B cell (primary cell): ENCODE measurements around the gene PTPN14. TPM values are rescaled to one million over a fixed set of nuclear protein-coding genes. Genes with fewer than 3 reads are reported as not detected.

ENCODE experiments used
- ATAC-seq: fragments of 200-7000 bp; cut with Tn5 transposase; one replicate; pipeline ENCODE4 v1.10.0; 2021; ENCODE audit warnings: low read depth, mild to moderate bottlenecking, moderate number of reproducible peaks, moderate library complexity
- CTCF ChIA-PET: fragments of 350-600 bp; sonication (Branson Sonifier 250); formaldehyde crosslinking; loops from one replicate; lab custom pipeline; 2021; ENCODE audit warnings: antibody characterized with exemption, inconsistent platforms; lab: Charles Lee
- POLR2A ChIA-PET: fragments of 350-600 bp; sonication (Branson Sonifier 250); formaldehyde crosslinking; loops from one replicate; lab custom pipeline; 2021; ENCODE audit warnings: antibody characterized with exemption; lab: Charles Lee
- DNase-seq: peaks from one replicate; pipeline ENCODE4 v3.0.0; 2013
- H2AFZ ChIP-seq: 2 replicates; pipeline ENCODE4 v1.6.1; 2012; ENCODE audit warnings: mild to moderate bottlenecking, low read depth, low read length; ENCODE audit not compliant: insufficient read depth, poor library complexity, severe bottlenecking
- H3K27ac ChIP-seq, 2 donors: 1 replicate in 1 of 2; 2 replicates in 1 of 2; pipeline ENCODE4 v1.5.1; 2012 to 2013; ENCODE audit warnings: low read length in 2 of 2, mild to moderate bottlenecking in 2 of 2, moderate library complexity in 1 of 2
- H3K27me3 ChIP-seq, 4 experiments: fragments of 200-600 bp in 1 of 4; sonication (generic) in 1 of 4; replicated peaks in 1 of 4; 1 replicate in 2 of 4; 2 replicates in 2 of 4; pipeline versions ENCODE4 v1.6.1 to v1.7.0; 2013 to 2016; ENCODE audit warnings: low read length in 3 of 4, mild to moderate bottlenecking in 2 of 4, mixed read lengths in 1 of 4, moderate library complexity in 1 of 4; ENCODE audit not compliant: insufficient read depth in 4 of 4, control insufficient read depth in 3 of 4; ENCODE audit errors: control extremely low read depth in 1 of 4
- H3K36me3 ChIP-seq, 2 experiments: replicated peaks in 1 of 2; 1 replicate in 1 of 2; 2 replicates in 1 of 2; pipeline versions ENCODE4 v1.6.1 to v1.7.1; 2013; ENCODE audit warnings: low read length in 1 of 2; ENCODE audit not compliant: insufficient read depth in 2 of 2, control insufficient read depth in 1 of 2; ENCODE audit errors: control extremely low read depth in 1 of 2, extremely low read depth in 1 of 2
- H3K4me1 ChIP-seq, 2 donors: fragments of 200-600 bp in 1 of 2; sonication (generic) in 1 of 2; 1 replicate in 1 of 2; 2 replicates in 1 of 2; pipeline versions ENCODE4 v1.5.1 to v1.6.1; 2013 to 2017; ENCODE audit warnings: low read length in 2 of 2; ENCODE audit not compliant: control insufficient read depth in 2 of 2, insufficient read depth in 2 of 2
- H3K4me2 ChIP-seq: replicated peaks from 2 replicates; pipeline ENCODE3; 2012; ENCODE audit warnings: mild to moderate bottlenecking, low read depth, low read length; ENCODE audit not compliant: poor library complexity, severe bottlenecking
- H3K4me3 ChIP-seq, 5 experiments: fragments of 200-600 bp in 1 of 5; sonication (generic) in 1 of 5; 1 replicate in 3 of 5; 2 replicates in 2 of 5; pipeline versions ENCODE4 v1.5.1 to v1.7.0; 2011 to 2016; ENCODE audit warnings: low read length in 4 of 5, mild to moderate bottlenecking in 4 of 5, low read depth in 2 of 5, control low read depth in 1 of 5, moderate library complexity in 1 of 5; ENCODE audit not compliant: insufficient read depth in 1 of 5; ENCODE audit errors: control extremely low read depth in 1 of 5, extremely low read depth in 1 of 5
- H3K79me2 ChIP-seq: fragments of 200-600 bp; sonication (generic); one replicate; pipeline ENCODE4 v1.6.0; 2016; ENCODE audit warnings: low read length; ENCODE audit not compliant: control insufficient read depth, insufficient read depth
- H3K9ac ChIP-seq: fragments of 200-600 bp; sonication (generic); 2 replicates; pipeline ENCODE4 v1.6.1; 2017; ENCODE audit warnings: mild to moderate bottlenecking, low read length, moderate library complexity
- H3K9me3 ChIP-seq, 3 donors: one replicate each; pipeline versions ENCODE4 v1.6.1 to v1.7.1; 2013; ENCODE audit warnings: low read length in 2 of 3; ENCODE audit not compliant: control insufficient read depth in 2 of 3, insufficient read depth in 1 of 3; ENCODE audit errors: control extremely low read depth in 1 of 3
- H4K20me1 ChIP-seq: 2 replicates; pipeline ENCODE4 v1.6.0; 2012; ENCODE audit warnings: mild to moderate bottlenecking, low read length; ENCODE audit not compliant: insufficient read depth, control insufficient read depth, poor library complexity, severe bottlenecking
- H3K27ac Mint-ChIP-seq: one replicate; pipeline ENCODE4 v1.8.0; 2021; ENCODE audit warnings: mixed read lengths
- H3K27me3 Mint-ChIP-seq: one replicate; pipeline ENCODE4 v1.8.0; 2021; ENCODE audit warnings: mixed read lengths
- H3K4me1 Mint-ChIP-seq: one replicate; pipeline ENCODE4 v1.8.0; 2021; ENCODE audit warnings: mixed read lengths
- H3K4me3 Mint-ChIP-seq: one replicate; pipeline ENCODE4 v1.8.0; 2021; ENCODE audit warnings: mixed read lengths
- H3K9me3 Mint-ChIP-seq: one replicate; pipeline ENCODE4 v1.8.0; 2022; ENCODE audit warnings: mixed read lengths; ENCODE audit not compliant: insufficient read depth
- CTCF ChIP-seq: fragments of 200-600 bp; IDR thresholded peaks from one replicate; pipeline ENCODE4 v1.8.0; 2022; ENCODE audit warnings: antibody characterized with exemption, mild to moderate bottlenecking
- EZH2 ChIP-seq: IDR thresholded peaks from 2 replicates; pipeline ENCODE4 v1.6.1; 2012; ENCODE audit warnings: borderline replicate concordance, low read depth, mild to moderate bottlenecking, moderate library complexity, low read length; ENCODE audit not compliant: insufficient read depth, poor library complexity, severe bottlenecking
- WGBS: methylation state at CpG from one replicate; pipeline ENCODE4 v1.1.5; 2013; ENCODE audit warnings: missing lambda C conversion rate; ENCODE audit not compliant: insufficient coverage; 5-methylcytosine and 5-hydroxymethylcytosine counted together
- intact Hi-C: fragments of 100-400 bp; cut with micrococcal nuclease; formaldehyde crosslinking; loops from one replicate; pipeline ENCODE4 v1.10.0; 2022
- polyA plus RNA-seq: library from polyadenylated mRNA; depleted of rRNA; stranded (reverse); fragments of >200 nt; gene quantifications from 2 replicates; pipeline ENCODE4 v1.2.3, GENCODE V29; 2012
- total RNA-seq, 2 donors: library from RNA; stranded (reverse); fragments of 120-200 nt in 1 of 2; gene quantifications; 1 replicate in 1 of 2; 2 replicates in 1 of 2; pipeline versions ENCODE4 v1.2.3 to v1.2.4, GENCODE V29; 2013 to 2022

Gene PTPN14
- total and polyA plus RNA-seq, 2 donors (not counting 1 experiment from before 2014, with no cell fraction given), result under 0.01 TPM; not detected in 1

- Histone ChIP-seq H3K36me3 (no peaks in the 10 kb centered on the region), H2AFZ (no peak overlapping the region), H3K9ac (no peak overlapping the region), H3K4me1 (no peaks in the 10 kb centered on the region), H3K27ac (no peak overlapping the region), H3K4me3 (no peak overlapping the region), H4K20me1 (no peaks in the 10 kb centered on the region), H3K79me2 (no peaks in the 10 kb centered on the region), H3K4me2 (no peak overlapping the region), H3K27me3 (peaks cover 0 to 11% (median 0%) of the 10 kb centered on the region in 4 experiments), H3K9me3 (no peaks in the 10 kb centered on the region)
- CTCF ChIA-PET, result no interaction called here
- no CpG with 5 or more reads among the region's 4 CpGs for WGBS
- no peaks in the 10 kb centered on the region for H3K9me3 Mint-ChIP-seq
- DNase-seq, result no peak
- H3K4me3 Mint-ChIP-seq, result no peak overlapping the region
- no peaks in the 10 kb centered on the region for H3K4me1 Mint-ChIP-seq
- H3K27me3 Mint-ChIP-seq, result peaks cover 45% of the 10 kb centered on the region
- H3K27ac Mint-ChIP-seq, result no peak overlapping the region
- no peak for ATAC-seq
- POLR2A ChIA-PET, result no interaction called here
- intact Hi-C loops, result no loop called here
- no peak for TF ChIP-seq EZH2
- TF ChIP-seq CTCF, result no peak
Measured at GRCh38 chr1:214364786-214365295, 186.6 kb downstream of the PTPN14 start.

GRCh38 chr1:214364386-214364785 is 187.0 kb downstream of the PTPN14 start:
- Histone ChIP-seq H2AFZ (no peak overlapping the region), H3K4me1 (no peaks in the 10 kb centered on the region), H3K79me2 (no peaks in the 10 kb centered on the region), H3K9me3 (no peaks in the 10 kb centered on the region), H3K27me3 (peaks cover 0 to 11% (median 0%) of the 10 kb centered on the region in 4 experiments), H3K27ac (no peak overlapping the region), H3K9ac (no peak overlapping the region), H4K20me1 (no peaks in the 10 kb centered on the region), H3K4me2 (no peak overlapping the region), H3K36me3 (no peaks in the 10 kb centered on the region), H3K4me3 (no peak overlapping the region)
- Mint-ChIP-seq H3K27ac (no peak overlapping the region), H3K4me1 (no peaks in the 10 kb centered on the region), H3K4me3 (no peak overlapping the region), H3K9me3 (no peaks in the 10 kb centered on the region), H3K27me3 (peaks cover 45% of the 10 kb centered on the region)
- ChIA-PET POLR2A (no interaction called here), CTCF (no interaction called here)
- 90% methylated on average over 6 of the region's 12 CpGs for WGBS
- intact Hi-C loops, result no loop called here
- no peak for DNase-seq
- TF ChIP-seq EZH2 (no peak), CTCF (no peak)
- no peak for ATAC-seq
